Skeletal muscle tissue (tissue), 2 donors: ENCODE data around the gene C19orf33. TPM values are rescaled to one million over a fixed set of nuclear protein-coding genes. Genes with fewer than 3 reads are reported as not detected.

Source experiments
- small RNA-seq: library from RNA; depleted of rRNA; stranded (forward); fragments of <200 nt; gene quantifications from one replicate; pipeline ENCODE3, GENCODE V24; 2014
- total RNA-seq: library from RNA; depleted of rRNA; stranded (reverse); fragments of >200 nt; gene quantifications from one replicate; pipeline ENCODE4 v1.2.3, GENCODE V29; 2014

The C19orf33 gene
- total RNA-seq, 1 donor from 2014 or later: not detected

Small RNAs within 50 kb of the gene (small RNA-seq; reads per million reads assigned to genes)
- gene RF00019: not detected

Other genes starting within 250 kb of the C19orf33 start
- 1.0 TPM for gene DPF1, start 80.0 kb upstream of the C19orf33 start, total RNA-seq
- gene PPP1R14A, start 47.9 kb upstream of the C19orf33 start, total RNA-seq: 2.6 TPM
- gene SPINT2, start 39.7 kb upstream of the C19orf33 start, total RNA-seq: 1.6 TPM
- 18.3 TPM for gene YIF1B, start 11.7 kb downstream of the C19orf33 start, total RNA-seq
- gene KCNK6, start 15.6 kb downstream of the C19orf33 start, total RNA-seq: 1.6 TPM
- 3.1 TPM for gene CATSPERG, start 31.6 kb downstream of the C19orf33 start, total RNA-seq
- 129 TPM for gene PSMD8, start 70.3 kb downstream of the C19orf33 start, total RNA-seq
- not detected for gene GGN, start 83.8 kb downstream of the C19orf33 start, total RNA-seq
- not detected for gene SPRED3, start 84.4 kb downstream of the C19orf33 start, total RNA-seq
- 4.7 TPM for gene FAM98C, start 98.8 kb downstream of the C19orf33 start, total RNA-seq
- gene RASGRP4, start 122.0 kb downstream of the C19orf33 start, total RNA-seq: 1.0 TPM
- 243 TPM for gene RYR1, start 129.4 kb downstream of the C19orf33 start, total RNA-seq